Activated naive CD8-positive, alpha-beta T cell treated with anti-CD3 and anti-CD28 coated beads, Interleukin-2, amount 10 ng/mL, durations not matched to agents 7 days and 5 days (primary cell): ENCODE data around the gene SSTR4. TPM values are rescaled to one million over a fixed set of nuclear protein-coding genes. Genes with fewer than 3 reads are reported as not detected.

Experiments
- ATAC-seq: fragments of 150-1000 bp; cut with Tn5 transposase; one replicate; pipeline ENCODE4 v1.10.0; 2021; ENCODE audit warnings: low read depth, moderate library complexity
- POLR2A ChIA-PET: fragments of 350-600 bp; sonication (Branson Sonifier 250); formaldehyde crosslinking; loops from one replicate; lab custom pipeline; 2021; ENCODE audit warnings: antibody characterized with exemption; lab: Charles Lee
- DNase-seq: peaks from one replicate; pipeline ENCODE4 v3.0.0; 2021
- H3K27ac Mint-ChIP-seq: one replicate; pipeline ENCODE4 v1.8.0; 2022; ENCODE audit warnings: mild to moderate bottlenecking, mixed read lengths
- H3K27me3 Mint-ChIP-seq: one replicate; pipeline ENCODE4 v1.8.0; 2022; ENCODE audit warnings: mild to moderate bottlenecking, moderate library complexity, mixed read lengths
- H3K36me3 Mint-ChIP-seq: one replicate; pipeline ENCODE4 v1.8.0; 2021; ENCODE audit warnings: mild to moderate bottlenecking, mixed read lengths
- H3K4me1 Mint-ChIP-seq: one replicate; pipeline ENCODE4 v1.8.0; 2021; ENCODE audit warnings: mixed read lengths
- H3K4me3 Mint-ChIP-seq: one replicate; pipeline ENCODE4 v1.8.0; 2022; ENCODE audit warnings: mild to moderate bottlenecking, moderate library complexity, mixed read lengths
- H3K9me3 Mint-ChIP-seq: one replicate; pipeline ENCODE4 v1.8.0; 2021; ENCODE audit warnings: mixed read lengths
- total RNA-seq, 2 experiments: library from RNA; stranded (reverse); gene quantifications; one replicate each; pipeline ENCODE4 v1.2.3, GENCODE V29; 2021

SSTR4 gene
- total RNA-seq, 2 experiments from 2014 or later = not detected

DNA sequence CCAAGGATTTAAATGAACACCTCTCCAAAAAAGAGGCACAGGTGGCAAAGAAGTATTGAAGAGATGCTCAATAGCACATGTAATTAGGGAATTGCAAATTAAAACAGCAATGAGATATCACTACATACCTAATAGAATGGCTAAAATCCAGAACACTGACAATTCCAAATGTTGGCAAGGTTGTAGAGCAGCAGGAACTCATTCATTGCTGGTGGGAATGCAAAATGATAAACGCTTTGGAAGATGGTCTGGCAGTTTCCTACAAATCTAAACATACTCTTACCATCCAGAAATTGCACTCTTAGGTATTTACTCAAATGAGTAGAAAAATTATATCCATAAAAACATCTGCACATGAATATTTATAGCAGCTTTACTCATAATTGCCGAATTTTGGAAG lies 34.0 kb downstream of the SSTR4 start:
- Mint-ChIP-seq H3K27me3 (peaks cover 4% of the 10 kb centered on the region), H3K4me3 (no peak overlapping the region), H3K36me3 (no peaks in the 10 kb centered on the region), H3K27ac (no peak overlapping the region), H3K4me1 (no peaks in the 10 kb centered on the region), H3K9me3 (no peaks in the 10 kb centered on the region)
- ATAC-seq (no peak), DNase-seq (no peak)
- POLR2A ChIA-PET = no interaction called here

DNA sequence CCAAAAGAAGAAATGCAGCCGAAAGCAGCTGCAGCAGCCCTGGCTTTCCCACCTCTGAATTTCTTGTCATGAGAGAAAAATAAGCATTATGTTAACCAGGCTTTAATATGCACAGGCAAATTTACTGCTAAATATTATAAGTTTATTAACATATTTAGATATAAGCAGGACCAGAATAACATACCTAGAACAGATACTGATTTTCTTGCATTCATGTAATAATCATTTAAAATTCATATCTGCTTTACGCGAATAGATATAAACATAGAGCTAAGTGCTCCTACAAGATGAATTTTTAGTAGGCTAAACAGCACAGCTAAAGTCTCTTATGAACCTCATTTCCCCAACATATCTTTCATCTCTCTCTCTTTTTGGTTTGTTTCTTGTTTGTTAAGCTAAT lies 36.3 kb downstream of the SSTR4 start:
- no peak for ATAC-seq
- no peak overlapping the region for H3K27ac Mint-ChIP-seq
- no peak for DNase-seq
- H3K4me3 Mint-ChIP-seq = no peak overlapping the region
- no peaks in the 10 kb centered on the region for H3K36me3 Mint-ChIP-seq
- no peaks in the 10 kb centered on the region for H3K9me3 Mint-ChIP-seq
- no peaks in the 10 kb centered on the region for H3K4me1 Mint-ChIP-seq
- POLR2A ChIA-PET = no interaction called here
- H3K27me3 Mint-ChIP-seq = peaks cover 2% of the 10 kb centered on the region

DNA sequence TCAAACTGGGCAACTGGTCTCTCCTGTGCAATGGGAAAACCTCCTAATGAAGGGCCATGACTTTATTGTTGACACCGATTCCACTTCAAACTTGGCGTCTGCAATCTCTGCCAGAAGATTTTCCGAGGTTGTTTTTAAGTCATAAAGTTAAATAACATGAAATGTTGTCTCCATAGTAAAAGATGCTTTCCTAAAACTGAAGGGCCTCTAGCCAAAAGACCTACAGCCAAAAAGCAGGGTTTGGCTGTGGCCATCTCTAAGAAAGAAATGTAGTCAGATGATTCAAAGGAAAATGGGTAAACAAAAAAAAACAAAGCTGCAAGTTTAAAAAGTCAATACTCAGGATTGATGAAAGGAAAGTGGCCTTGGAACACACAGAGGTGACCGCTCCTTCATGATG lies 36.9 kb downstream of the SSTR4 start:
- Mint-ChIP-seq H3K27me3 (peaks cover 6% of the 10 kb centered on the region), H3K36me3 (no peaks in the 10 kb centered on the region), H3K9me3 (no peaks in the 10 kb centered on the region), H3K4me3 (no peak overlapping the region), H3K4me1 (no peaks in the 10 kb centered on the region), H3K27ac (no peak overlapping the region)
- ATAC-seq = no peak
- POLR2A ChIA-PET = no interaction called here
- DNase-seq = no peak

DNA sequence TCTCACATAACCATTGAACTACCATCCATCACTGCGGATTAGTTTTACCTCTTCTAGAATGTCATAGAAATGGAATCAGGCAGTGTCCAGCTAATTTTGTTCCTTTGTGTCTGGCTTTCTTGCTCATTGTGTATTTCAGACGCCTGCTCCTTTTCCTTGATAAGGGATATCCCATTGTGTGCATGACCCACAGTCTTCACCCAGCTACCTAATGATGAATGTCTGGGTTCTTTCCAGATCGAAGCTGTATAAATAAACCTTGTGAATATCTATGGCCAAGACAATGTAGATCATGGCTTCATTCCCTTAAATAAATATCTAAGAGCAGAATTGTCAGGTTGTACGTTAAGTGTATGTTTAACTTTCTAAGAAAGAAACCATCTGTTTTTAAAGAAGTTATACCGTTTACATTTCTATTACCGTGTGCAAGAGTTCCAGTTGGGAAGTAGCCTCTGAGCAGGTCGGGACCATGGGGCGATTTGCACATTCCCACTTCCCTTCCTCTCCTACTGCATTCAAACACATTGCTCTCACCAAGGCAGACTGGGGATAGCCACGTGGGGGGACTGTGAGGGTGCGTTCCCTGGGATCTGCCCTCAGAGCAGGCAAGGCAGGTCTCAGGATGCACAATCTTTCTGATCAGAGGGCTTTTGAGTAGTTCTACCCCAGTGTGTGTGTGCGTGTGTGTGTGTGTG lies 37.9 kb downstream of the SSTR4 start:
- Mint-ChIP-seq H3K36me3 (no peaks in the 10 kb centered on the region), H3K4me1 (no peaks in the 10 kb centered on the region), H3K9me3 (no peaks in the 10 kb centered on the region), H3K27ac (no peak overlapping the region), H3K4me3 (no peak overlapping the region), H3K27me3 (peaks cover 6% of the 10 kb centered on the region)
- POLR2A ChIA-PET = no interaction called here
- ATAC-seq = no peak
- DNase-seq = no peak

DNA sequence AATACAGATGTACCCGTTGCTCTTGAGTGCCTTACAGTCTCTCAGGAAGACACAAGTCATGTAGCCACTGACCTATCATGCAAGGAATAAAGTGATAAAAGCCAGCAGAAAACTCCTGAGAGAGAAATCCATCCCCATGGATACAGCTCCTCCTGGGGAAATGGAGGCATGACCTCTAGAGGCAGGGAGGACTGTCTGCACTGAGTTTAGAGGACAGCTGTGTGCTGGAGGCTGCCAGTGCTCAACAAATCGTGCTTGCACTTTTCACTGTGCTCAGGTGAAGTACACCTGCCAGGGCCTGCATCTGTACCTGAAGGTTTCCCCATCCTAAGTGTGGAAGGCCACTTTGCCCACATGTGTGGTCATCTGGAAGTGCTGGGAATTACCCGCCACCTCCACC lies 38.9 kb downstream of the SSTR4 start:
- POLR2A ChIA-PET = no interaction called here
- Mint-ChIP-seq H3K27me3 (peaks cover 6% of the 10 kb centered on the region), H3K4me1 (no peaks in the 10 kb centered on the region), H3K9me3 (no peaks in the 10 kb centered on the region), H3K27ac (no peak overlapping the region), H3K4me3 (no peak overlapping the region), H3K36me3 (no peaks in the 10 kb centered on the region)
- no peak for ATAC-seq
- DNase-seq = no peak

DNA sequence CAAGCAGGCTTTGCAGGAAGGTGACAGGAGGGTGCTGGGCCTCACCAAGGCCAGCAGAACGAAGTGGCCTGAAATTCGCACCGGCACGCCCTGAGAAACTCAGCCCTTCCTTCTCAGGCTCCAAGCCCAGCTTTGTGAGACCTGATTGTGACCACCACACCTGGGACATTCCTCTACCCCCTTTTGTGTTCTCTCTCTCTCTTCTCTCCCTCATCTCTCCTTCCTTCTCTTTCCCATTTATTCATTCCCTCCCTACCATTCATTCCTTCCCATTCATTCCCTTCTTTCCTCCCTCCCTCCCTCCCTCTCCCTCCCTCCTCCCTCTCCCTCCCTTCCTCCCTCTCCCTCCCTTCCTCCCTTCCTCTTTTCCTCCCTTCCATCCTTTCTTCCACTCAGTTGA lies 42.2 kb downstream of the SSTR4 start:
- Mint-ChIP-seq H3K27me3 (peaks cover 4% of the 10 kb centered on the region), H3K36me3 (no peaks in the 10 kb centered on the region), H3K4me1 (no peaks in the 10 kb centered on the region), H3K9me3 (no peaks in the 10 kb centered on the region), H3K27ac (no peak overlapping the region), H3K4me3 (no peak overlapping the region)
- ATAC-seq (no peak), DNase-seq (no peak)
- POLR2A ChIA-PET = no interaction called here

DNA sequence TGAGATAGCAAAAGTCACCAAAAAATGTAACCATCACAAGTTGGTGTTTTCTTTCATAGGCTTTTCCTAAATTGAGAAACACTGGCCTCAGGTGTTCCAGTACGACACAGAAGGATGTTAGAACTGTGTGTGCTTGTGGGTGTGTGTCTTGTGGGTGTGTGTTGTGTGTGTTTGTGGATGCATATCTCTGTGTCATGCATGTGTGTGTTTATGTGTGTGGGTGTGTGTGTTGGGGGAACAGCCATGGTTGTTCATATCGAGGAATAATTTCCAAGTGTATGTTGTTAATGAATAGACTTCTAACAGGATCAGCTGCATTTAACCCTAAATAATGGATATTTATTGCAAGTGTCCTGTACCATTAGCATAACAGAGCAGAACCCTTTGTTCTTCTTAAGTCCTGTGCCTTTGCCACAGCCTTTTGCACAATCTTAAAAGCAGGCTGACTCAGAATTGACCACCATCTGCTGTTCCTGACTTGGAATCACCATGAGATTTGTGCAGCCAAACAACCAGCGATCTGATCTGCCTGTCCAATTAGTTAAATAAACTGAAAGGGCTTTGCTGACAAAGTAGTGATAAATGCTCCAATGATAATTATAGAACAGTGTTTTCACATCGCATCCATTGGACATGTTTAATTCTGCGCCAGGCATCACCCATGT lies 43.4 kb downstream of the SSTR4 start:
- Mint-ChIP-seq H3K9me3 (no peaks in the 10 kb centered on the region), H3K36me3 (no peaks in the 10 kb centered on the region), H3K4me3 (no peak overlapping the region), H3K27ac (no peak overlapping the region), H3K27me3 (peaks cover 4% of the 10 kb centered on the region), H3K4me1 (peaks cover 4% of the 10 kb centered on the region)
- no peak for ATAC-seq
- POLR2A ChIA-PET = no interaction called here
- DNase-seq = no peak

DNA sequence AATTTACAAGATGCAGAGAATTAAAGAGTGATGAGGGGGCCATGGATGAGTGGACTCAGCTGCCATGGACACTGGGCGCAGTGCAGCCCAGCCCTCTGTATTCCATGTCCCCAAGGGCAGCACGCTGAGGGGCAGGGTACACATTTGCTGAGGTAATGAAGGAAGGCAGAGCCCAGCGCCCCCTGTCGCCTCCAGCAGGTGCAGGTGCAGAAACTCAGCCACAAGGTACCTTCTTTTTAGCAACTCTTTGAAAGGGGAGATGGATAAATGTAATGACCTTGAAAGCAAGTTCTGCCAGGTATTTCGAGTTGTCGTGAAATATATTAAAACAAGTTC lies 43.9 kb downstream of the SSTR4 start:
- H3K4me3 Mint-ChIP-seq = no peak overlapping the region
- H3K27me3 Mint-ChIP-seq = peaks cover 4% of the 10 kb centered on the region
- H3K27ac Mint-ChIP-seq = no peak overlapping the region
- no peak for DNase-seq
- no peaks in the 10 kb centered on the region for H3K36me3 Mint-ChIP-seq
- ATAC-seq = no peak
- H3K9me3 Mint-ChIP-seq = no peaks in the 10 kb centered on the region
- POLR2A ChIA-PET = no interaction called here
- H3K4me1 Mint-ChIP-seq = peaks cover 4% of the 10 kb centered on the region

DNA sequence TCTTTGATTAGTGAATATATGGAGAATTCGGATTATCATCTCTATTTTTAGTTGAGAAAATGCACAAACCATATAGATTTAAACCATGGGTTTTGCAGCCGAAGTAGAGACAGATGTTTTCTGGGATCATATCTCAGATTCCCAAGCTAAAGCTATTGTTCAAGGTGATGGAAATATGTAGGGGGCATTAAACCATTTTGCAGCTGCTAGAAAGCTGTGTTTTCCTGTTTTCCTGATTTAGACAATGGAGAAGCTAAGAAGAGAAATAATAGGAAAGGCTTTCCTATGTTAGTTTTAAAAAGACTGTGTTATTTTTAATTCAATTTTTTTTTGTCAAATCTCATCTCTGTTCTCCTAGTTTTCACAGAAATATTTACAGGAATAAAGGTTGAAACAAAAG lies 44.8 kb downstream of the SSTR4 start:
- POLR2A ChIA-PET = no interaction called here
- ATAC-seq = no peak

DNA sequence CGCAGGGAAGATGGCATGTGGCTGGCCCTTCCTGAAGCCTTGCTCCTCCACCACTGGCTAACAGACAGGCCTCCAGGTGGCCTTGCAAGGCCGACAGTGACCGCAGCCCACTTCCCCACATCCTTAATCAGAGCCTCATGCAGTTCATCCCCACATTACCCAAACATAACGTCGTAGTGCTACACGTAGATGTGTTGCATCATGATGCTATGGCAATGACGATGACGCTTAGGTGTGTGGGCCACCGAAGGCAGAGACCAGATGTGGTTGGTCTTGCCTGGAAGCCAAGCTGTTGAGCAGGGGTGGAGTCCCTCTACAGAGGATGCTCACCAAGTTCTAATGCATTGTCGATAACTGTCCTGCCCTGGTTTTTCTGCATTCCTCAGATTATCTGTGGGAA lies 45.4 kb downstream of the SSTR4 start:
- POLR2A ChIA-PET = no interaction called here
- no peaks in the 10 kb centered on the region for H3K36me3 Mint-ChIP-seq
- DNase-seq (no peak), ATAC-seq (no peak)
- H3K4me1 Mint-ChIP-seq = peaks cover 4% of the 10 kb centered on the region
- H3K27me3 Mint-ChIP-seq = peaks cover 4% of the 10 kb centered on the region
- H3K27ac Mint-ChIP-seq = no peak overlapping the region
- H3K4me3 Mint-ChIP-seq = no peak overlapping the region
- H3K9me3 Mint-ChIP-seq = no peaks in the 10 kb centered on the region

More for the DNA sequence above, 44.8 kb downstream of the SSTR4 start:
- H3K27me3 Mint-ChIP-seq = peaks cover 4% of the 10 kb centered on the region
- H3K4me1 Mint-ChIP-seq = peaks cover 4% of the 10 kb centered on the region
- no peaks in the 10 kb centered on the region for H3K36me3 Mint-ChIP-seq
- no peak overlapping the region for H3K4me3 Mint-ChIP-seq
- no peak for DNase-seq
- H3K27ac Mint-ChIP-seq = no peak overlapping the region
- H3K9me3 Mint-ChIP-seq = no peaks in the 10 kb centered on the region

DNA sequence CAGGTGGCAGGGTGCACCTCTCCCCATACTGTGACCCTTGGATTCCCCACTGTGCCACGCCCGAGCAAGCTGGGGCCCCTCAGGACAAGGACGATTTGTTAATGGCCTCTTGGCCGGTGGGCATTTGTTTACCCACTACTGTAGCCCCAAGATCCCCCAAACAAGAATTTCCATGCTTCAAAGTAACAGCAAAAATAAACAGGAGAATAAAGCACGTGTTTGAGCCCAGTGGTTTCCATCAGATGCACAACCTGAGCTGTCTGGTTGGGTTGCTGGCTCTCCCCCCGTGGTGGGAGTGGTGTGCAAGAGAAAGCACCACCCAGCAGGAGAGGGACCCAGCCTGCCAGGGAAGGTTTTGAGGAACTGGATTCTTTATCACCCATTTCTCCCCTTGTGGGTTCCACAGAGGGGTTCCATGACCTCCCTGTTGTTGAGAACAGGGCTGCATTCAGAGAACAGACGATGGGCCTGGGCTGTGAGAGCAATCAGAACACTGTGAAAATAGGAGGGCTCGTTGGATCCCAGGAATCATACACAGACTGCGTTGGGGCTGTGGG lies 46.2 kb downstream of the SSTR4 start:
- Mint-ChIP-seq H3K9me3 (no peaks in the 10 kb centered on the region), H3K27ac (no peak overlapping the region), H3K4me3 (no peak overlapping the region), H3K27me3 (peaks cover 4% of the 10 kb centered on the region), H3K4me1 (peaks cover 6% of the 10 kb centered on the region), H3K36me3 (no peaks in the 10 kb centered on the region)
- ATAC-seq (no peak), DNase-seq (no peak)
- POLR2A ChIA-PET = no interaction called here

DNA sequence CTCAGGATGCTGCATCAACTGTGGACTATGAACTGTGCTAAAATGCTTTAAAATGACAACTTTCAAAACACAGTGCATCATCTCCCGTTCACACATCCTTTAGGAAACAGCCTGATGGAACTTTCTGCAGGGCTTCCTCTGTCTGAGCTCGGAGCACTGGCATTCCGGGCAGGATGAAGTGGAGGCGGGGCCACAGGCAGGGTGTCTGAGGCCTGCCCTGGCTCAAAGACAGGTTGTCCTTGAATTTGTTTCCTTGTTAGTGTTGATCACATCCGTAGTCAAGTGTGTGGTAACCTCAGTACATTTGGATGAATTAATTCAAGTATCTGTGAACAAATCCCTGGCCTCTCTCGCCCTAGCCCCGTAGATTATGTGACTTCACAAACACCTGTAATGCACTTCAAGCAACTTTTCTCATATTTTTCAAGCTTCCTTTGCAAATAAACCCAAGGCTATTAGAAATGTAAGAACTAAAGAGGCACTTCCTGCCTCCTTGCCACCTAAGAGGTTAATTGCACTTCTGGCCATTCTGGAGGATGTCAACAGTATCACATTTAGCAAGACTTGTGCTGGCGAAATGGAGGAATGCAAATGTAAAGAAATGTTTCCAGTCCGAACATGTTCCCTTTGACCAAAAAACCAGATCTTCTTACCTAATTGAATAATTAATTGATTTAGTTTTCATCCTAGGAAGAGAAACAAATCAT lies 47.9 kb downstream of the SSTR4 start:
- H3K36me3 Mint-ChIP-seq = no peaks in the 10 kb centered on the region
- POLR2A ChIA-PET = no interaction called here

DNA sequence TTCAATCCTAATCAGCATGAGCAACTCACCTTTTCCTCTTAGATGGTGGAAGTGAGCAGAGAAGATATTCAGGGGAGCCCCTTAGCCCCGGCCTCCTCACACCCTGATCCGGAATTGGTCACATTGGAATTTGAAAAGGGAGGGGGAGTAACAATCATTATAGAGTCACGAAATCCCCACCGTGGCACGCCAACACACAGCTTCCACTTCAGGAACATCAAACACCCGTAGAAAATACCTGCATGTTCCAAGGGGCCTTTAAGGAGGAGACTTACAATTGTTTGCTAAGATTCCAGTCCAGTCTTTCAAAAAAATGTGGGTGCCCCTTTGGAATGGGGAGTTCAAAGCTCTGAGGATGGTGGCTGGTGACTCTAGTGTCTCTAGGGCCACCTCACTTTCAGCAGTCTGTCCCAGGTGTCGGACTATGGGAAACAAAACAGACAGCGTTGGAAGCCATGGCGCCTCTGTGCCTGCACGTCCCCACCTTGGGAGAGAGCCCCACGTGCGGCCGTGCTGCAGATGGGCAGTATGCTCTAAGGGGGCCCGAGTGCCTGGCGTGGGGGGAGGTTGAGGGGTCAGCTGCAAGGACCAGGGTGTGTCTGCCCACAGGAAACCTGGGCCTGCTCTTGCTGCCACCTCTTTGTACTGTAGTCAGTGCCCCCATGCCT lies 48.6 kb downstream of the SSTR4 start:
- Mint-ChIP-seq H3K27me3 (no peaks in the 10 kb centered on the region), H3K36me3 (no peaks in the 10 kb centered on the region), H3K27ac (no peak overlapping the region), H3K4me3 (no peak overlapping the region), H3K4me1 (peaks cover 11% of the 10 kb centered on the region), H3K9me3 (no peaks in the 10 kb centered on the region)
- ATAC-seq (no peak), DNase-seq (no peak)
- POLR2A ChIA-PET = no interaction called here

More for the DNA sequence above, 47.9 kb downstream of the SSTR4 start:
- Mint-ChIP-seq H3K27ac (no peak overlapping the region), H3K9me3 (no peaks in the 10 kb centered on the region), H3K4me3 (no peak overlapping the region), H3K27me3 (no peaks in the 10 kb centered on the region), H3K4me1 (peaks cover 11% of the 10 kb centered on the region)
- DNase-seq (no peak), ATAC-seq (no peak)
